SK-N-SH (cell line): ENCODE results near the gene KCNH4.

ENCODE experiments used
- FOSL2 ChIP-seq: IDR thresholded peaks from 2 replicates; pipeline ENCODE4 v1.4.0; 2012; ENCODE audit warnings: low read depth, mild to moderate bottlenecking, moderate library complexity, borderline replicate concordance
- GATA2 ChIP-seq: sonication (generic); formaldehyde crosslinking; IDR thresholded peaks from 2 replicates; pipeline ENCODE4 v1.5.0; 2020; ENCODE audit warnings: mild to moderate bottlenecking, missing genetic modification reagents
- RAD21 ChIP-seq: IDR thresholded peaks from 2 replicates; pipeline ENCODE4 v1.6.1; 2012; ENCODE audit warnings: mild to moderate bottlenecking, low read length
- RCOR1 ChIP-seq: fragments of 150-350 bp; IDR thresholded peaks from 2 replicates; pipeline ENCODE4 v1.6.1; 2017; ENCODE audit warnings: antibody characterized with exemption, low read length
- REST ChIP-seq: IDR thresholded peaks from 2 replicates; pipeline ENCODE4 v1.6.1; 2012; ENCODE audit warnings: mild to moderate bottlenecking, low read depth, low read length, moderate library complexity
- YY1 ChIP-seq: IDR thresholded peaks from 2 replicates; pipeline ENCODE4 v1.4.0; 2012; ENCODE audit warnings: low read depth, mild to moderate bottlenecking
- TF ChIP-seq, protein P1 (sequence below): fragments of 200-600 bp; sonication (generic); IDR thresholded peaks from 2 replicates; pipeline ENCODE4 v1.6.1; 2017; ENCODE audit warnings: antibody characterized with exemption, mild to moderate bottlenecking, moderate library complexity
- TF ChIP-seq, protein P2 (sequence below): IDR thresholded peaks from 2 replicates; pipeline ENCODE4 v1.4.0; 2012; ENCODE audit warnings: low read depth
- TF ChIP-seq, protein P3 (sequence below): IDR thresholded peaks from 2 replicates; pipeline ENCODE4 v1.4.0; 2012; ENCODE audit warnings: low read depth, borderline replicate concordance

GRCh38 chr17:42190491-42191274 lies 9.7 kb upstream of the KCNH4 start:
- TF ChIP-seq RCOR1 (no peak), YY1 (no peak), GATA2 (CRISPR knock-in tag) (no peak), FOSL2 (no peak), RAD21 (no peak), REST (no peak)
- TF ChIP-seq, protein P1, sequence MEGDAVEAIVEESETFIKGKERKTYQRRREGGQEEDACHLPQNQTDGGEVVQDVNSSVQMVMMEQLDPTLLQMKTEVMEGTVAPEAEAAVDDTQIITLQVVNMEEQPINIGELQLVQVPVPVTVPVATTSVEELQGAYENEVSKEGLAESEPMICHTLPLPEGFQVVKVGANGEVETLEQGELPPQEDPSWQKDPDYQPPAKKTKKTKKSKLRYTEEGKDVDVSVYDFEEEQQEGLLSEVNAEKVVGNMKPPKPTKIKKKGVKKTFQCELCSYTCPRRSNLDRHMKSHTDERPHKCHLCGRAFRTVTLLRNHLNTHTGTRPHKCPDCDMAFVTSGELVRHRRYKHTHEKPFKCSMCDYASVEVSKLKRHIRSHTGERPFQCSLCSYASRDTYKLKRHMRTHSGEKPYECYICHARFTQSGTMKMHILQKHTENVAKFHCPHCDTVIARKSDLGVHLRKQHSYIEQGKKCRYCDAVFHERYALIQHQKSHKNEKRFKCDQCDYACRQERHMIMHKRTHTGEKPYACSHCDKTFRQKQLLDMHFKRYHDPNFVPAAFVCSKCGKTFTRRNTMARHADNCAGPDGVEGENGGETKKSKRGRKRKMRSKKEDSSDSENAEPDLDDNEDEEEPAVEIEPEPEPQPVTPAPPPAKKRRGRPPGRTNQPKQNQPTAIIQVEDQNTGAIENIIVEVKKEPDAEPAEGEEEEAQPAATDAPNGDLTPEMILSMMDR, result no peak
- TF ChIP-seq, protein P2, sequence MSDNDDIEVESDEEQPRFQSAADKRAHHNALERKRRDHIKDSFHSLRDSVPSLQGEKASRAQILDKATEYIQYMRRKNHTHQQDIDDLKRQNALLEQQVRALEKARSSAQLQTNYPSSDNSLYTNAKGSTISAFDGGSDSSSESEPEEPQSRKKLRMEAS, result no peak
- TF ChIP-seq, protein P3, sequence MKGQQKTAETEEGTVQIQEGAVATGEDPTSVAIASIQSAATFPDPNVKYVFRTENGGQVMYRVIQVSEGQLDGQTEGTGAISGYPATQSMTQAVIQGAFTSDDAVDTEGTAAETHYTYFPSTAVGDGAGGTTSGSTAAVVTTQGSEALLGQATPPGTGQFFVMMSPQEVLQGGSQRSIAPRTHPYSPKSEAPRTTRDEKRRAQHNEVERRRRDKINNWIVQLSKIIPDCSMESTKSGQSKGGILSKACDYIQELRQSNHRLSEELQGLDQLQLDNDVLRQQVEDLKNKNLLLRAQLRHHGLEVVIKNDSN, result no peak
